GM23338 (cell line): ENCODE data around the gene PPP1R16B. TPM values are rescaled to one million over a fixed set of nuclear protein-coding genes. Genes with fewer than 3 reads are reported as not detected.

Experiments
- ATAC-seq: fragments of 200-7000 bp; cut with Tn5 transposase; 3 replicates; pipeline ENCODE4 v1.9.1; 2020
- DNase-seq: peaks from one replicate; pipeline ENCODE4 v3.0.0-alpha.2; 2015; ENCODE audit warnings: low spot score
- H2AFZ ChIP-seq: fragments of 200-600 bp; sonication (generic); 2 replicates; pipeline ENCODE4 v1.8.0; 2016; ENCODE audit warnings: antibody characterized with exemption, mild to moderate bottlenecking, moderate library complexity
- H3F3A ChIP-seq: fragments of 200-600 bp; sonication (generic); replicated peaks from 2 replicates; pipeline ENCODE4 v1.8.0; 2017; ENCODE audit warnings: antibody characterized with exemption, mixed run types, low read depth
- H3K27ac ChIP-seq: fragments of 200-600 bp; sonication (generic); 2 replicates; pipeline ENCODE4 v1.6.1; 2016; ENCODE audit warnings: low read depth
- H3K27me3 ChIP-seq: fragments of 200-600 bp; sonication (generic); 2 replicates; pipeline ENCODE4 v1.8.0; 2016; ENCODE audit warnings: mild to moderate bottlenecking, mixed run types, moderate library complexity; ENCODE audit not compliant: insufficient read depth
- H3K36me3 ChIP-seq: fragments of 200-600 bp; sonication (generic); 2 replicates; pipeline ENCODE4 v1.8.0; 2016; ENCODE audit warnings: mild to moderate bottlenecking; ENCODE audit not compliant: insufficient read depth
- H3K4me1 ChIP-seq: fragments of 200-600 bp; sonication (generic); 2 replicates; pipeline ENCODE4 v1.8.0; 2016; ENCODE audit warnings: mild to moderate bottlenecking, moderate library complexity; ENCODE audit not compliant: insufficient read depth
- H3K4me2 ChIP-seq: fragments of 200-600 bp; sonication (generic); 2 replicates; pipeline ENCODE4 v1.7.1; 2017; ENCODE audit warnings: mixed run types
- H3K4me3 ChIP-seq: fragments of 200-600 bp; sonication (generic); 2 replicates; pipeline ENCODE4 v1.6.1; 2016; ENCODE audit warnings: mixed run types
- H3K79me2 ChIP-seq: fragments of 200-600 bp; sonication (generic); replicated peaks from 2 replicates; pipeline ENCODE4 v1.8.0; 2017; ENCODE audit warnings: mild to moderate bottlenecking; ENCODE audit not compliant: insufficient read depth
- H3K9me2 ChIP-seq: fragments of 200-600 bp; sonication (generic); 2 replicates; pipeline ENCODE4 v1.8.0; 2017; ENCODE audit not compliant: insufficient read depth
- H4K20me1 ChIP-seq: fragments of 200-600 bp; sonication (generic); replicated peaks from 2 replicates; pipeline ENCODE4 v1.8.0; 2017; ENCODE audit warnings: mild to moderate bottlenecking; ENCODE audit not compliant: insufficient read depth
- H3K27ac Mint-ChIP-seq: 2 replicates; pipeline ENCODE4 v1.8.0; 2020; ENCODE audit warnings: inconsistent platforms, mild to moderate bottlenecking, moderate library complexity, mixed read lengths
- H3K27me3 Mint-ChIP-seq: 3 replicates; pipeline ENCODE4 v1.8.0; 2022; ENCODE audit warnings: low read depth, mild to moderate bottlenecking, moderate library complexity, mixed read lengths, inconsistent platforms; ENCODE audit not compliant: insufficient read depth, poor library complexity
- H3K36me3 Mint-ChIP-seq: 3 replicates; pipeline ENCODE4 v1.8.0; 2021; ENCODE audit warnings: low read depth, mild to moderate bottlenecking, inconsistent platforms, moderate library complexity, mixed read lengths
- H3K4me1 Mint-ChIP-seq: 3 replicates; pipeline ENCODE4 v1.8.0; 2020; ENCODE audit warnings: mild to moderate bottlenecking, inconsistent platforms, mixed read lengths
- H3K4me3 Mint-ChIP-seq: 3 replicates; pipeline ENCODE4 v1.8.0; 2021; ENCODE audit warnings: moderate library complexity, mild to moderate bottlenecking, inconsistent platforms, mixed read lengths
- H3K9me3 Mint-ChIP-seq: 3 replicates; pipeline ENCODE4 v1.8.0; 2020; ENCODE audit warnings: moderate library complexity, mild to moderate bottlenecking, inconsistent platforms, mixed read lengths
- CREB1 ChIP-seq: fragments of 250-450 bp; sonication (Bioruptor Pico); IDR thresholded peaks from 2 replicates; pipeline ENCODE4 v1.5.0; 2020; ENCODE audit warnings: low read depth, mild to moderate bottlenecking, moderate library complexity
- CTCF ChIP-seq, 2 experiments: fragments of 200-600 bp in 1 of 2; sonication (generic) in 1 of 2; conservative IDR thresholded peaks; 2 replicates each; pipeline versions ENCODE4 v1.5.1 to v1.6.1; 2016 to 2017; ENCODE audit warnings: antibody characterized with exemption in 2 of 2, low read depth in 2 of 2, mild to moderate bottlenecking in 2 of 2, moderate library complexity in 1 of 2
- ETS1 ChIP-seq: IDR thresholded peaks from 2 replicates; pipeline ENCODE4 v1.6.1; 2016; ENCODE audit warnings: antibody characterized with exemption
- EZH2 ChIP-seq: fragments of 200-600 bp; sonication (generic); IDR thresholded peaks from one replicate; pipeline ENCODE4 v1.8.0; 2017; ENCODE audit warnings: antibody characterized with exemption, mild to moderate bottlenecking, low read depth; ENCODE audit not compliant: unreplicated experiment
- EZH2phosphoT487 ChIP-seq: fragments of 200-600 bp; sonication (generic); IDR thresholded peaks from one replicate; pipeline ENCODE4 v1.8.1; 2018; ENCODE audit warnings: antibody characterized with exemption; ENCODE audit not compliant: unreplicated experiment
- JUNB ChIP-seq: IDR thresholded peaks from one replicate; pipeline ENCODE4 v1.6.1; 2016; ENCODE audit warnings: antibody characterized with exemption; ENCODE audit not compliant: unreplicated experiment
- NANOG ChIP-seq: IDR thresholded peaks from 2 replicates; pipeline ENCODE4 v1.6.1; 2016; ENCODE audit warnings: antibody characterized with exemption, borderline replicate concordance
- POLR2AphosphoS5 ChIP-seq: IDR thresholded peaks from 2 replicates; pipeline ENCODE4 v1.6.1; 2016; ENCODE audit warnings: antibody characterized with exemption, low read depth
- REST ChIP-seq: IDR thresholded peaks from one replicate; pipeline ENCODE4 v1.6.1; 2018; ENCODE audit warnings: antibody characterized with exemption; ENCODE audit not compliant: unreplicated experiment
- STAT1 ChIP-seq: IDR thresholded peaks from one replicate; pipeline ENCODE4 v1.6.1; 2016; ENCODE audit warnings: antibody characterized with exemption; ENCODE audit not compliant: unreplicated experiment
- ZNF114 ChIP-seq: fragments of 250-450 bp; sonication (Bioruptor Pico); IDR thresholded peaks from 2 replicates; pipeline ENCODE4 v1.5.0; 2020; ENCODE audit warnings: mild to moderate bottlenecking, moderate library complexity
- ZNF331 ChIP-seq: fragments of 250-450 bp; sonication (Bioruptor Pico); IDR thresholded peaks from 2 replicates; pipeline ENCODE4 v1.5.0; 2020; ENCODE audit warnings: low read depth, mild to moderate bottlenecking, moderate library complexity
- ZNF462 ChIP-seq: fragments of 250-450 bp; sonication (Bioruptor Pico); IDR thresholded peaks from 2 replicates; pipeline ENCODE4 v1.5.0; 2020; ENCODE audit warnings: mild to moderate bottlenecking, moderate library complexity
- polyA plus RNA-seq: library from polyadenylated mRNA; unstranded; fragments of >200 nt; fragmentation: Nextera tagmentation; extraction: Ambion mirVana; gene quantifications from 2 replicates; pipeline ENCODE4 v1.2.1, GENCODE V29; 2016
- total RNA-seq: library from RNA; depleted of rRNA; stranded (reverse); fragments of >200 nt; shearing (Covaris generic); gene quantifications from 2 replicates; pipeline ENCODE4 v1.2.3, GENCODE V29; 2014

Gene PPP1R16B
- total and polyA plus RNA-seq, 2 experiments from 2014 or later, result 1.6 to 11.5 TPM

GRCh38 chr20:38920411-38920810 lies 114.9 kb downstream of the PPP1R16B start (continued):
- TF ChIP-seq ZNF462 (no peak), EZH2phosphoT487 (no peak), ZNF114 (CRISPR knock-in tag) (no peak), EZH2 (no peak)

- Histone ChIP-seq H3K9me2 (no peaks in the 10 kb centered on the region), H4K20me1 (no peaks in the 10 kb centered on the region; the same call in 1 of the 2 replicates), H3K79me2 (no peaks in the 10 kb centered on the region), H3K4me3 (no peak overlapping the region), H3K4me2 (no peak overlapping the region), H3F3A (no peaks in the 10 kb centered on the region), H3K36me3 (no peaks in the 10 kb centered on the region), H3K4me1 (no peaks in the 10 kb centered on the region), H3K27me3 (no peaks in the 10 kb centered on the region), H2AFZ (no peak overlapping the region), H3K27ac (no peak overlapping the region)
- H3K27me3 Mint-ChIP-seq, result peaks cover 2% of the 10 kb centered on the region
- ATAC-seq, result no peak
- no peak overlapping the region for H3K27ac Mint-ChIP-seq
- no peaks in the 10 kb centered on the region for H3K9me3 Mint-ChIP-seq
- no peak for TF ChIP-seq POLR2AphosphoS5
- no peak for TF ChIP-seq ETS1
- no peak for TF ChIP-seq EZH2
- no peak for TF ChIP-seq CTCF (conservative IDR thresholded peaks at IDR 0.05; ENCODE audit: low read depth in 2 of 2)
- no peak for TF ChIP-seq EZH2phosphoT487
- TF ChIP-seq STAT1, result no peak
- no peak for TF ChIP-seq ZNF331 (CRISPR knock-in tag)
- no peak for TF ChIP-seq CREB1 (CRISPR knock-in tag)
- no peak for TF ChIP-seq REST
- TF ChIP-seq ZNF114 (CRISPR knock-in tag), result no peak
- TF ChIP-seq JUNB, result no peak
- no peak for TF ChIP-seq NANOG
- DNase-seq, result no peak
- H3K4me1 Mint-ChIP-seq, result no peaks in the 10 kb centered on the region
- H3K36me3 Mint-ChIP-seq, result no peaks in the 10 kb centered on the region; the same call in 2 of the 3 replicates
- H3K4me3 Mint-ChIP-seq, result no peak overlapping the region
Measured at GRCh38 chr20:38920851-38921250, 115.4 kb downstream of the PPP1R16B start.
